ENCODE data around the gene CAMSAP3. TPM values are rescaled to one million over a fixed set of nuclear protein-coding genes. Genes with fewer than 3 reads are reported as not detected.

CAMSAP3 gene
- total RNA-seq, 2 donors from 2014 or later = 40.4 to 90.9 TPM

DNA sequence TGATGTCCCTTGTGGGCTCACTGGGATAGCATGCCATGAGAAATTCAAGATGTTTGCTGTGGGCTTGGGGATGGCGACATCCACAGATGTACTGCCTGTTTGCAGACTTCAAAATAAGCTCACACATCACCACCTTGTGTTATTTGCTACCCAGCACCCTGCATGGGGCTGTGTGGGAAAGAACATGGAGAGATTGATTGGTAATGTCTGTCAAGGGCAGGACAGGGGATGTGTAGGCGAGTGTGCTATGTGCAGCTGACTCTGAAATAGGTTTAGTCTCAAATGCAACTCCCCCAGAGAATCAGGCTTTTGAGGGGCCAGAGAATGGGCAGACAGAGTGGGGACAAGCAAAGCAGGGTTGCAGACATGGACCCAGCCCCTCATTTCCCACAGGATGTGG, 35.4 kb upstream of the CAMSAP3 start:
- Histone ChIP-seq H3K27me3 (replicated peaks; ENCODE audit: insufficient read depth) (no peaks in the 10 kb centered on the region), H3K9me3 (no peaks in the 10 kb centered on the region), H3K27ac (no peak overlapping the region), H3K4me3 (no peak overlapping the region), H3K4me1 (replicated peaks) (no peaks in the 10 kb centered on the region), H3K36me3 (peaks cover 12 to 13% of the 10 kb centered on the region in 2 donors)
- WGBS = 85% methylated on average over 2 of the region's 2 CpGs
- no peak for DNase-seq (ENCODE audit: low spot score)
- intact Hi-C loops (cut with DNase I) = no loop called here
- TF ChIP-seq, protein P1, sequence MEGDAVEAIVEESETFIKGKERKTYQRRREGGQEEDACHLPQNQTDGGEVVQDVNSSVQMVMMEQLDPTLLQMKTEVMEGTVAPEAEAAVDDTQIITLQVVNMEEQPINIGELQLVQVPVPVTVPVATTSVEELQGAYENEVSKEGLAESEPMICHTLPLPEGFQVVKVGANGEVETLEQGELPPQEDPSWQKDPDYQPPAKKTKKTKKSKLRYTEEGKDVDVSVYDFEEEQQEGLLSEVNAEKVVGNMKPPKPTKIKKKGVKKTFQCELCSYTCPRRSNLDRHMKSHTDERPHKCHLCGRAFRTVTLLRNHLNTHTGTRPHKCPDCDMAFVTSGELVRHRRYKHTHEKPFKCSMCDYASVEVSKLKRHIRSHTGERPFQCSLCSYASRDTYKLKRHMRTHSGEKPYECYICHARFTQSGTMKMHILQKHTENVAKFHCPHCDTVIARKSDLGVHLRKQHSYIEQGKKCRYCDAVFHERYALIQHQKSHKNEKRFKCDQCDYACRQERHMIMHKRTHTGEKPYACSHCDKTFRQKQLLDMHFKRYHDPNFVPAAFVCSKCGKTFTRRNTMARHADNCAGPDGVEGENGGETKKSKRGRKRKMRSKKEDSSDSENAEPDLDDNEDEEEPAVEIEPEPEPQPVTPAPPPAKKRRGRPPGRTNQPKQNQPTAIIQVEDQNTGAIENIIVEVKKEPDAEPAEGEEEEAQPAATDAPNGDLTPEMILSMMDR (IDR thresholded peaks at IDR 0.05) = no peak
- no peak for TF ChIP-seq POLR2AphosphoS5 (IDR thresholded peaks at IDR 0.05)
- TF ChIP-seq POLR2A (IDR thresholded peaks at IDR 0.05) = no peak

GRCh38 chr19:7561325-7561724, 34.3 kb upstream of the CAMSAP3 start:
- H3K36me3 ChIP-seq = peaks cover 12 to 13% of the 10 kb centered on the region in 2 donors
- 93% methylated on average over 17 of the region's 17 CpGs for WGBS
- DNase-seq (ENCODE audit: low spot score) = no peak
- H3K9me3 ChIP-seq = no peaks in the 10 kb centered on the region
- H3K27me3 ChIP-seq (replicated peaks; ENCODE audit: insufficient read depth) = no peaks in the 10 kb centered on the region
- intact Hi-C loops (cut with DNase I) = no loop called here
- no peak overlapping the region for H3K4me3 ChIP-seq
- no peak overlapping the region for H3K27ac ChIP-seq
- H3K4me1 ChIP-seq (replicated peaks) = no peaks in the 10 kb centered on the region
- TF ChIP-seq, protein P1 (IDR thresholded peaks at IDR 0.05) = no peak
- TF ChIP-seq POLR2AphosphoS5 (IDR thresholded peaks at IDR 0.05) = no peak
- TF ChIP-seq POLR2A (IDR thresholded peaks at IDR 0.05) = no peak

- Histone ChIP-seq H3K4me3 (no peak overlapping the region), H3K27ac (no peak overlapping the region), H3K36me3 (peaks cover 4 to 5% of the 10 kb centered on the region in 2 donors), H3K4me1 (replicated peaks) (no peaks in the 10 kb centered on the region), H3K9me3 (no peaks in the 10 kb centered on the region), H3K27me3 (replicated peaks; ENCODE audit: insufficient read depth) (no peaks in the 10 kb centered on the region)
- intact Hi-C loops (cut with DNase I) = no loop called here
- TF ChIP-seq, protein P1 (IDR thresholded peaks at IDR 0.05) = no peak
- TF ChIP-seq POLR2AphosphoS5 (IDR thresholded peaks at IDR 0.05) (no peak), POLR2A (IDR thresholded peaks at IDR 0.05) (no peak)
- WGBS = 46% methylated on average over 16 of the region's 16 CpGs
- DNase-seq (ENCODE audit: low spot score) = no peak
These were observed 32.8 kb upstream of the CAMSAP3 start for GRCh38 chr19:7562646-7563393.

DNA sequence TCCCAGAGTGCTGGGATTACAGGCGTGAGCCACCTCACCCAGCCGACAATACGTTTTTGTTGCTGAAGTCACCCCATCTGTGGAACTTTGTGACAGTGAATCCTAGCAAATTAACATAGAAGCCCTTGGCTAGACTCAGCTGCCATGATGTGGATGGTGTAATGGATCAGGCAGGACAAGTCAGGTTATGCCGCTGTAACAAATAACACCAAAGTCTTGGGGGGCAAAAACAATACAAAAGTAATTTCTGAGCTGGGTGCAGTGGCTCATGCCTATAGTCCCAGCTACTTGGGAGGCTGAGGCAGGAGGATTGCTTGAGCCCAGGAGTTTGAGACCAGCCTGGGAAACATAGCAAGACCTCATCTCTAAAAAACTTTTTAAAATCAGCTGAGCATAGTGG, 30.8 kb upstream of the CAMSAP3 start:
- Histone ChIP-seq H3K4me1 (replicated peaks) (no peaks in the 10 kb centered on the region), H3K27ac (no peak overlapping the region), H3K4me3 (no peak overlapping the region), H3K36me3 (no peaks in the 10 kb centered on the region), H3K27me3 (replicated peaks; ENCODE audit: insufficient read depth) (no peaks in the 10 kb centered on the region), H3K9me3 (no peaks in the 10 kb centered on the region)
- no peak for DNase-seq (ENCODE audit: low spot score)
- 94% methylated on average over 4 of the region's 4 CpGs for WGBS
- TF ChIP-seq POLR2AphosphoS5 (IDR thresholded peaks at IDR 0.05) (no peak), POLR2A (IDR thresholded peaks at IDR 0.05) (no peak)
- TF ChIP-seq, protein P1 (IDR thresholded peaks at IDR 0.05) = no peak
- intact Hi-C loops (cut with DNase I) = no loop called here

- WGBS = 85% methylated on average over 5 of the region's 5 CpGs
- no peak overlapping the region for H3K4me3 ChIP-seq
- intact Hi-C loops (cut with DNase I) = no loop called here
- TF ChIP-seq, protein P1 (IDR thresholded peaks at IDR 0.05) = no peak
- TF ChIP-seq POLR2AphosphoS5 (IDR thresholded peaks at IDR 0.05) (no peak), POLR2A (IDR thresholded peaks at IDR 0.05) (no peak)
- no peak for DNase-seq (ENCODE audit: low spot score)
- H3K4me1 ChIP-seq (replicated peaks) = no peaks in the 10 kb centered on the region
- H3K36me3 ChIP-seq = no peaks in the 10 kb centered on the region
- H3K27ac ChIP-seq = no peak overlapping the region
- H3K27me3 ChIP-seq (replicated peaks; ENCODE audit: insufficient read depth) = no peaks in the 10 kb centered on the region
- no peaks in the 10 kb centered on the region for H3K9me3 ChIP-seq
These were observed 30.3 kb upstream of the CAMSAP3 start for GRCh38 chr19:7565332-7565731.

All from prostate gland (tissue), 2 donors.